ENCODE results near the gene IGSF22.
"Not testable (repeated sequence)": the region's sequence is repeated elsewhere in the genome, so short reads cannot be mapped to it uniquely, and the experiment has no call there.

IGSF22 gene

GRCh38 chr11:18709414-18709813, 16.6 kb downstream of the IGSF22 start:
- no peak for DNase-seq

- no peak for DNase-seq
These were observed 18.1 kb downstream of the IGSF22 start for GRCh38 chr11:18707811-18708340.

GRCh38 chr11:18706330-18707243, 19.4 kb downstream of the IGSF22 start:
- peak; percentile 68 for DNase-seq

GRCh38 chr11:18705651-18706281, 20.2 kb downstream of the IGSF22 start:
- peak; percentile 46 for DNase-seq

- peak; percentile 66 for DNase-seq
These were observed 21.3 kb downstream of the IGSF22 start for GRCh38 chr11:18704698-18705097.

- no peak for DNase-seq
These were observed 21.8 kb downstream of the IGSF22 start for GRCh38 chr11:18704045-18704645.

- no peak for DNase-seq
These were observed 22.8 kb downstream of the IGSF22 start for GRCh38 chr11:18703001-18703763.

GRCh38 chr11:18701614-18702216, 24.3 kb downstream of the IGSF22 start:
- DNase-seq: no peak

- DNase-seq: no peak
These were observed 25.1 kb downstream of the IGSF22 start for GRCh38 chr11:18700872-18701271.

GRCh38 chr11:18700375-18700774, 25.6 kb downstream of the IGSF22 start:
- DNase-seq: no peak

- no peak for DNase-seq
These were observed 26.1 kb downstream of the IGSF22 start for GRCh38 chr11:18699848-18700261.

GRCh38 chr11:18699269-18699596, 26.8 kb downstream of the IGSF22 start:
- DNase-seq: no peak

- DNase-seq: peak; percentile 82
These were observed 27.4 kb downstream of the IGSF22 start, which contains the start of gene TMEM86A for GRCh38 chr11:18698341-18699268. TMEM86A (plus strand) TSS chr11:18698779; CDS start chr11:18698887, 108 bp downstream.

- no peak for DNase-seq
These were observed 28.4 kb downstream of the IGSF22 start for GRCh38 chr11:18697576-18697975.

GRCh38 chr11:18696638-18697225, 29.3 kb downstream of the IGSF22 start:
- no peak for DNase-seq

- no peak for DNase-seq
These were observed 32.8 kb downstream of the IGSF22 start for GRCh38 chr11:18692941-18693760.

GRCh38 chr11:18691467-18692140, 34.4 kb downstream of the IGSF22 start:
- DNase-seq: not testable (repeated sequence)

- no peak for DNase-seq
These were observed 41.7 kb downstream of the IGSF22 start for GRCh38 chr11:18684267-18684666.

GRCh38 chr11:18682466-18682865, 43.5 kb downstream of the IGSF22 start:
- no peak for DNase-seq
